Activated CD8-positive, alpha-beta memory T cell treated with anti-CD3 and anti-CD28 coated beads for 36 hours (primary cell): ENCODE results near the gene TMEM255A. TPM values are rescaled to one million over a fixed set of nuclear protein-coding genes. Genes with fewer than 3 reads are reported as not detected.

Experiments
- CTCF ChIA-PET: fragments of 350-600 bp; sonication (Branson Sonifier 250); formaldehyde crosslinking; loops from one replicate; lab custom pipeline; 2021; ENCODE audit warnings: antibody characterized with exemption; lab: Charles Lee
- POLR2A ChIA-PET: fragments of 350-600 bp; sonication (Branson Sonifier 250); formaldehyde crosslinking; loops from one replicate; lab custom pipeline; 2021; ENCODE audit warnings: antibody characterized with exemption; lab: Charles Lee
- total RNA-seq, 2 experiments: library from RNA; stranded (reverse); gene quantifications; one replicate each; pipeline ENCODE4 v1.2.3, GENCODE V29; 2021

Gene TMEM255A
- total RNA-seq, 2 experiments from 2014 or later, result not detected

DNA sequence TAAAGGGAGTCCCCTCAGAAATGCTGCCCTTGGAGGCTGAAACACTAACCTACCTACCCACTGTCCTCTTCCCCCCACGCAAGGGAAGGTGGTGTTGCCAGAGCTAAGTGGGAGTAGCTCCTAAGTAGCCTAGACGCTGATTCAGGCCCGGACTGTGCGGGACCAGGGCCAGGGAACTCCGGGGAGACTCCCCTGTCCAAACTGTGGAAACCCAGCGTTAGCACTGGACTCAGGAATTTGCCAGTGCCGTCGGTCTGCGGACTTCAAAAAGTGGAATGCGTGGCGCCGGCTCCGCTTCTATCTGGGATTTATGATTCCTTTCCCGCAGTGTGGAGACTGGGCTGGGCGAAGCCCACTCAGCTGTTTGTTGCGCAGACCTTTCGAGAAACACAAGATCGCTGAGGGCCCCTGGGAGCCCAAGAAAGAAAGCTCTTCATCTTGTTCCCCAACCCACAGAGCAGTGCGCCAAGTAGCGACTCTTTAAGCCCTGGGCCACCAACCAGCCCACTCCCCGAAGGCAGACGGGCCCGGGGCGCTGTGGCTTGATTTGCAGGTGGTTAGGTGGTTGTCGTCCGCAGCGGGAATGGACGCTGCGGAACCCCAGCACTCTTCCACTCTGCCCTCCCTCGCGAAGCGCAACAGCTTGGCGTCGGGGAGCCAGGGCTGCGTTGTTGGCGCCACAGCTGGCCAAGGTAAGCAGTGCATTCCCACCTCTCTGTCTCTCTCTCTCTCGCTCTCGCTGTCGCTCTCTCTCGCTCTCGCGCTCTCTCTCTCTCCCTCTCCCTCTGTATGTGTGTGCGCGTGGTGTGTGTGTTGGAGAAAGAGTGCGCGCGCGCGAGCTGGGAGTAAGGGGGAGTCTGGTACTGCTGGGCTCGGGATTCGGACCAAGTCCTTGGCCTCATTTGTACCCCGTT, 2.0 kb downstream of the TMEM255A start:
- CTCF ChIA-PET, result interaction anchor here (0.7 to 1.7 kb wide), 3 partner anchors 9 to 59 kb away, joined by 3 to 4 read pairs (median 4); partner anchors contain the start of gene ZBTB33
- POLR2A ChIA-PET, result interaction anchor here (1.1 kb wide), 1 partner anchor 58 kb away, joined by 6 read pairs; the partner anchor contains the start of gene ZBTB33

DNA sequence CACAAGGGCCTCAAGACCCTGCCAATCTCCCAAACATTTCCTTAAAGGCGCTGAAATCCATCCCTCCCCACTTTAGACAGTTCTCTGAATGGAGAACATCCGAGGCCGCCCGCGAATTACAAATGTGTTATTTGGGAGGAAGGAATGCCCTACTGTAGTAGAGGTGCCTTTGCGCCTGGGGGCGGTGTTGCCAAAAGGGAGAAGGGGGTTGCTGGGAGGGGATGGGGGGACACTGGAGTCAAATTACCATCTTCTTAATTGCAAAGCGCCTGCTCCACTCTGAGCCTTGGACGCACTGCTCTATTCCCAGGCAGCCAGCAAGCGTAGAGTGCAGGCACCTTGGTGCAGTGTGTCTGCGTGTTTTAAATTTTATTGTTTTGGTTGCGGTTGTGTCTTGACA, 2.7 kb downstream of the TMEM255A start:
- ChIA-PET CTCF (interaction anchor here (0.7 to 1.7 kb wide), 3 partner anchors 10 to 58 kb away, joined by 3 to 4 read pairs (median 4); partner anchors contain the start of gene ZBTB33), POLR2A (interaction anchor here (1.1 kb wide), 1 partner anchor 58 kb away, joined by 6 read pairs; the partner anchor contains the start of gene ZBTB33)

DNA sequence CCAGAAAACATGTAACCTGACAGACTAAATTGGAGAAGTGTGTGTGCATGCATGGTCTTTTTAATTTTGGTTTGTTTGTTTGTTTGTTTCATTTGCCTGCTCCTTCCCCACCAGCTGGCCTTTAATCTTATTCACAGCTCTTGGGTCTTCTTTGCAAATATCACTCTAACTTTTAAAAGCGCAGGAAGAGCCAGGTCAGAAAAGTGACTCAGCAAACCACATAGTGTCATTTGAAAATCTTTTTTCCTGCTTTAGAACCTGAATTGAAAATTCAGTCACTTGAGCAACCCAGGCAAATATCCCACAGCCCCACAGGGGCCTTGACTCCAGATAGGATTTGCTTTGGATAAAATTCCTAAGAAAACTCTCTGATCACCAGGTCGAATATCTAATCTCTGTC, 4.6 kb downstream of the TMEM255A start:
- ChIA-PET CTCF (no interaction called here), POLR2A (no interaction called here)

DNA sequence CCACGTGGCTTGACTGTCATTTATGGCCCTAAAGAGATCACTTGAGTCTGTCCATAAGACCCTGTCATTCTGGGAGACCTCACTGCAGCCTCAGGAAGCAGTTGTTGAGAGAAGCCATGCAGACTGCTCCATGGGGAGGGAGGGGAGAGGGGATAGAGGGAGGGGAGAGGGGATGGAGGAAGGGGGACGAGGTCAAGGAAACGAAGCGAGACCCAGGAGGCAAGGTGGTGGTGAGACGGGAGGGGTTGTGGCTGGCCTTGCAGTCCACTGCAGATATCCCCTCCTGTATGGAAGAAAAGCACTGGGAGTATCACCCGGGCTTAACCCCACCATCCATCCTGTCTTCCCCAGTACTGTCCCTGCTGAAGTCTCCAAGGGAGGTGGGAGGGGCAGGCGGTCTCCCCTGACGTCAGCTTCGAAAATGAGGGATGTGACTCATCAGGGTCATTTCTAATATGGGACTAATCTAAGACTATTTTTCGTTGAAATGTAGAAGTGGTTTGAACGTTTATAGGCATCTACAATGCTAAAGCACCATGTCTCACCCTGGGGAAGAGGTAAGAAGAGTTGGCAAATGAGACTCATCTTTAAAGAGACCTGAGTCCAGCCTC, 5.6 kb downstream of the TMEM255A start:
- ChIA-PET POLR2A (no interaction called here), CTCF (no interaction called here)

DNA sequence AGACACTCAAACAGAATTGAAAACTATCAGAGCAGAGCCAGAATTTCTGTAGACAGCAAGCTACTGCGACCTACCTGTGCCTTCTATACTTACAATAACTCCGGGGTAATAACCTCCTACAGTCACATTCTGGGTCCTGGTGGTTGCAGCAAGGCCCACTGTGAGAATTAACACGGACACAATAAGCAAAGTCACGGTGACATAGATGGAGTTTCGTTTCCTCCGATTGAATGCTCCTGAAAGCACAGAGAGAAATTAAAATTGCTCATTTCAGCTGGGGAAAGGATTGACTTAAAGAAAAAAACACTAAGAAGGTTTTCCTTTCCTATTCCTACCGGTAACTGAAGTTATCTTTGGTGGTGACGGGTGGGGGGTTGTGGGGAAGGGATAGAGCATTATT, 7.0 kb downstream of the TMEM255A start:
- ChIA-PET POLR2A (no interaction called here), CTCF (no interaction called here)

DNA sequence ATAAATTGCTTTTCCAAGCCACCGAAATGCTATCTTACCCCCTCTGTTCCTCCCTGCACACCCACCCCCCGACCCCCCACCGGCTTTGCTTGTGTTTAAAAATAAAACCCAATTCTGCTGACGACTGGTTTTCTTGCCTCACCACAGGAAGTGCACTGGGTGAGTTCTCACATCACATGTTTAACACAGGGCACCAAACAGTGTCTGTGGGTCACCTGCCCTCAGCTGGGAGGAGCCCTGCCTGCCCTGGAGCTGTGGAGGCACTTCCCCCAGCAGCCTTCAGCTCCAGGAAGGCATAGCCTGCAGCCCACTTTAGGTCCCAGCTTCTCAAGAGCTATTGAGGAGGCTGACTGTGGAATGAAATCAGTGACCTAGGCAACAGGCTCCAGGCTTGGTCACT, 8.8 kb downstream of the TMEM255A start:
- ChIA-PET POLR2A (no interaction called here), CTCF (interaction anchor here (0.6 kb wide), 1 partner anchor 121 kb away, joined by 3 read pairs; no protein-coding TSS in a partner anchor)

DNA sequence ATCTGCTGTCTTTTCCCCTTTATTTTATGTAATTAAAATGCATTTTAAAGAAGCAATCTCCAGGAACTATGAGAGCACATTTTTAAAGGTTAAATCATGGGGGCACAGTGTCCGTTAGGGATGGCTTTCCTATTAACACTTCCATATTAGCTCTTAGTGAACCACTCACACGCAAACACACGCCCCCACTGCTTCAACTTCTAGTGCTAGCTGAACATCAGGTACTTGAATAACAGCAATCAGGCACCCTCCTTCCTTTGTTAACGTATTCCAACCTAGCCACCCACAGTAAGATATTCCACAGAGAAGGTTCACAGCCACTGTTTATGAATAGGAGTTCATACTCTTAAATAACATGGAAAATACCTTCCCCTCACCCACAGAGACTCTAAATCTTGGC, 9.3 kb downstream of the TMEM255A start:
- CTCF ChIA-PET, result interaction anchor here (0.6 kb wide), 1 partner anchor 121 kb away, joined by 3 read pairs; no protein-coding TSS in a partner anchor
- POLR2A ChIA-PET, result no interaction called here

DNA sequence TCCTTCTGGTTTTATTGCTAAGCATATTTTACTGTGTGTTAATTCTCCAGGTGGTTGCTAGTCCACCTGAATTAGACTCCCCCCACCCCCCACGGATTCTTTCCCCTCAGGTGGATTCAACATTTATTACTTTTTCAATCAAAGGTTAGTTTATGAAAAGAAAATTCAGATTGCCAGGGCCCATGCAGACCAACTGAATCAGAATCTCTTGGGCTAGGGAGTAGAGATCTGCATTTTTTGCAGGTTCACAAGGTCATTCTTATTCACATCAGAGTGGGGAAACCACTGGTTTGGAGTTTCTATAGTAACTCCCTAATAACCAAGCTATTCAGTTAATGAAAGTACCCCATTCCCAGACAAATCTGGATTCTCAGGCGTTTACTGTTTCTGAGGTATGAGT, 9.8 kb downstream of the TMEM255A start:
- POLR2A ChIA-PET, result no interaction called here
- CTCF ChIA-PET, result no interaction called here

DNA sequence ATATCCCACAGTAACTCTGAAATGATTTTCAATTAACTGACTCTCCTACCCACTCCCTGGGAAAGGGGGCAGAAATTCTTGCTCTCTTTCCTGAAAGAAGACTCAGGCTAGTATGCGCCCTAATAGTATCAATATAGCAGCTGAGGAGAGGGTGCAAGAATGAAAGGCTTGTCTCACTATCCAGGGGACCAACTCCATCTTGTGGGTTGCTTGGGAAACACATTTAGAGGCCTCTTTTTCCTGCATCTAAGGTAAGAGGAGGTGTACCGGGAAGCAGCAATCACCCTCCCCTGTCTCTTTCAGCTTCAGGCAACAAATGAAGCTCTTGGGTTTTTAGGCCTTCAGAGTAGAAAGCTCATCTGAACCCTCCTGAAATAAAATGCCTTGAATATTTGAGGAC, 11.3 kb downstream of the TMEM255A start:
- ChIA-PET POLR2A (no interaction called here), CTCF (no interaction called here)

DNA sequence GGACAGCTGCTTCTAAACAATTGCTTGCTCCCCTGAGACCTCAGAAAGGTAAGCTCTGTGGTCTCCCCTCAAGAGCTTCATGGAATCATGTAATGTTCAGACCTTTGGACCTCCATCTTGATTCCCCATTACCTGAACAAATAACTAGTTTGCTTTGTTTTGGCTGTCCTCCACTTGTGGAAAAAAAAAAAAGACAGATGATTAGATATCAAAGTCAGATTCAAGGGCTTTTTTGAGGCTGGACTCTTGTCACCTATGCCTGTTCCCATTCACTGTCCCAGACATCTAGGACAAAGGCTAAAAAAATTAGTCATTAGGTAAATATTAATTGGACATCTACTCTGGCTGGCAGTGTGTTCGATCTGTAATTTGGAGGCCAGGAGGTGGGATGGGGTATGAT, 13.3 kb downstream of the TMEM255A start:
- CTCF ChIA-PET, result interaction anchor here (1.3 kb wide), 1 partner anchor 11 kb away, joined by 3 read pairs; no protein-coding TSS in a partner anchor
- POLR2A ChIA-PET, result no interaction called here

DNA sequence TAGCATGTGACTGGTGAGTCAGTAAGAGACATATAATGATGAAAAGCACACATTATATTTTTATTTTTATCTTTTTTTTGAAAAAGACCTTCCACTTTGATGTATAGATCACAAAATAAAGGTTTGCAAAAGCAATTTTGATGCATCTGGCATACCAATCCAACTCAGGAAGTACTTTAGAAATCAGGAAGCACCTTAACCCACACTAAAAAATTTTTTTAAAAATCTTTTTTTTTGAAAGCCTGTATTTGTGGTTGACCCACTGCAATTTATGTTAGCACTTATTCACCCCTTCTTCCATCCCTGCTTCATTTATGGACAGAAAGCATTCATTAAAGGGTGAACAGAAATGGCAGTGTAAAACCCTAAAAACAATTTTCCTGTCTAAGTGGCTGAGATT, 16.6 kb downstream of the TMEM255A start:
- CTCF ChIA-PET, result no interaction called here
- POLR2A ChIA-PET, result no interaction called here

DNA sequence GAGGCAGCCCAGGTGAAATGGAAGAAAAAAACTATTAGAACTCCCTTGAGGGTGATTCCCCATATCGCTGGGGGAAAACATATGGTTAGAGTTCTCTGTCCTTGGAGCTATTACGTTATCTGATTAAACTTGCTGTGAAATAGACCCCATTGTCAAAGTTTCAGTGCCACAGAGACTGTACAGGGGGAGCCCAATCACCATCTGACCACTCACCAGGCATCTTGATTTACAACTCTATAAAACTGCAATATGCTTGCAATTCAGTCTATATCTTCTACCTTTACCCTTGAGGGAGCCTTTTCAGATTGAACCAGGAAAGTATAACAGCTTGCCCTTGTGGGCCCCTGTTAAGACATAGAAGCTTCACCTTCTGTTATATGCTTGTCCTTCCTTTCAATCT, 18.2 kb downstream of the TMEM255A start:
- POLR2A ChIA-PET, result no interaction called here
- CTCF ChIA-PET, result no interaction called here

DNA sequence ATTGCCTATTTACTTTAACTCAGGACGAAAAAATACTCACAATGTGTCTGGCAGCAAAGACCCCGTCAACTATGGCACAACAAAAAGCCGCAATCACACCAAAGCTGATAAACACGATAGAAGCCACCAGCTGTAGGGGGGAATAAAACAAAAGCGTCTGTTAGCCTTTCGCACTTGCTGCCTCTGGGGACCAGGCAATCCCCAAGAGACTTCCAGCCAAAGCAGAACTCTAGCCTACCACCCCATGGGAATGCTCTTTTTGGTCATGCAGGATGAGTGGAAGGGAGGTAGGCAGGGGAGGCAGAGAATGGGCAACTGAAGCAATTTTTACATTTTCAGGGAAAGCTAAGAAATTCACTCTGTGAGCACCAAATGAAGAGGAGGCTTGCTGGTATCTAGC, 20.1 kb downstream of the TMEM255A start:
- ChIA-PET CTCF (no interaction called here), POLR2A (no interaction called here)

DNA sequence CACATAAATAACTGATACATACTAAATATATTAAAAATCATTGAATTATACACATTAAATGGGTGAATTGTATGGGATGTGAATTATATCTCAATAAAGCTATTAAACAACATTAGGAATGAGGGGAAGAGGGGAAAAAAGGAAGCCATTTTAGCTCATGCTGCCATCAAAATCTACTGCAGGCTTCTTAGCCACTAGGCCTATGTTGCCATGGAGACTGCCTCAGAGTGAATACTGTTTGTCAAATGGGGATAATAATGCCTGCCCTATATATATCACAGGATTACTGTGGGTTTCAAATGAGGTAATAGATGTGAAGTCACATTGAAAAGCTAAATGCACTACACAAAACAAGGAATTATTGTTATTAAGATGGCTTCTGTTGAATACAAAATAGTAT, 21.2 kb downstream of the TMEM255A start:
- CTCF ChIA-PET, result no interaction called here
- POLR2A ChIA-PET, result no interaction called here

DNA sequence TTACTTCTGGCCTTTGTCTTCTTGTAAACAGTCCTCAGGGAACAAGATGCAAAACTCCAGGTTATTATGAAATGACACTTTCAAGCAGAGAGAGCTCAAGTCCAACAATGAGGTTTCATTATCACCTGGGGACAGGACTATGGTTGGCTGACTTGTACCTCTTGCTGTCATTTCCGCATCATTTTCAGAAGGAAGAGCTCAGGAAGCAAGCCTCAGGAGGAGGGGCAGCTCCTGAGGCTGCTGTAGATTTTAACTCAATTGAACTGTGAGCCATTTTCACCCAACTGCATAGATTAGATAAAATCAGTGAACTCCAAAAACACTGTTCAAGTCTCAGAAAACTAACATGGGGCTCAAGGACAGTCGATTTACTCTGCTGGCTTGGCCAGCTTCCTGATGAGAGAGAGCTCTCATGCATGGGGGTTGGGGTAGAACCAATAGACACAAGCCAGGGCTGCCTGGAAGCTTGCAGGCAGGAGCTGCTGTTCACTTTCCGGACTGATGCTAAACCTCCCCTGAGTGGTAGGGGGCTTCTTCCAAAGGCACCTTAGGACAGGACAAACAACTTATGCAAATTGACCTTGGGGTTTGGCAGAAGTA, 23.6 kb downstream of the TMEM255A start:
- CTCF ChIA-PET, result no interaction called here
- POLR2A ChIA-PET, result no interaction called here

DNA sequence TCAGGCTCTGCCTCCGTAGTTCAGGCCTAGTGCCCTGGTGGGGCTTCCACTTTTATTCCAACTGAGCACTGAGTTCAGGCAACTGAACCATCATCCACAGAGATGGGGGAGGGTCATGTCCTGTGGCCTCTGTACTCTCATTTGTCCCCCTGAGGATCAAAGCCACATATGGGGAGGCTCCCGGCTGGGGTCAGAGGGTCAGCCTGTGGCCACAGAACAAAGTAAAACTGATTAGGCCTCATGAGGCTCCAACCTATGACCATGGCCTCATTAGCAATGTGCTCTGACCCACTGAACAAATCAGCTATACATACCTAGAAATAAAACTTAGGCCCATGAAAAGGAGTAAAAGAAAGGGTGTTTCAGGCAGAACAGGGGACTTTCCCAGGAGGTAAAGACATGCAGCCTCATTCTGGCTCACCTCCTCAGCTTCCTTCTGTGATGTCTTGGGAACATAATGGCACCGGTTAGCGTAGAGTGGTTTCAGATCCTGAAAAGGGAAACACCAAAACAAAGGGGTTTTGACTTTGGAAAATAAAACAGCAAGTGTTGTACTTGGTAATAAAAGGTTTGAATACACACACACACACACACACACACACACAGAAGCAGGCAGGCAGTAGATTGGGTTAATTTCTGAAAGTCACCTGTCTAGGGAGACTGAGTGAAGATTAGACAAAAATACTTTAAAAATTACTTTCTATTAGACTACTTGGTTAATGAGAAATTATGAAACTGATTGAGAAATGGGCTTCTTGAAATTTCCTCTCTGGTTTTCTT, 24.3 kb downstream of the TMEM255A start:
- ChIA-PET POLR2A (no interaction called here), CTCF (no interaction called here)

DNA sequence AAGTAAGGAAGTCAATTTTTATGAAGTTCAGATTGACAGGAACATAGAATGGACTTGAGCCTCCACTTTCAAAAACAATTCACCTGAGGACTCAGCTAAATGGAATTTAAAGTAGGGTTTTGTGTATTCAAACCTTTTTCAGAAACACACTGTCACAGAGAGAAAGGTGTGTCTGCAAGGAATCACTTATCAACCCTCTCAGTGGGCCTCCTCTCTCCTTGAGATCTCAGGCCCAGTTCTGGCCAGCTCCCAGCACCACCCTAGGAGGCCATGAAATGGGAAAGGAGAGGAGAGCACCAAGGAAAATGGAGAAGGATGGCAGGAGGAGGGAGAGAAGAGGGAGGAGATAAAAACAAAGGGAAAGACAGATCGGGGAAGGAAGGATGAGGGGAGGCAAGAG, 28.6 kb downstream of the TMEM255A start:
- POLR2A ChIA-PET, result no interaction called here
- CTCF ChIA-PET, result no interaction called here

DNA sequence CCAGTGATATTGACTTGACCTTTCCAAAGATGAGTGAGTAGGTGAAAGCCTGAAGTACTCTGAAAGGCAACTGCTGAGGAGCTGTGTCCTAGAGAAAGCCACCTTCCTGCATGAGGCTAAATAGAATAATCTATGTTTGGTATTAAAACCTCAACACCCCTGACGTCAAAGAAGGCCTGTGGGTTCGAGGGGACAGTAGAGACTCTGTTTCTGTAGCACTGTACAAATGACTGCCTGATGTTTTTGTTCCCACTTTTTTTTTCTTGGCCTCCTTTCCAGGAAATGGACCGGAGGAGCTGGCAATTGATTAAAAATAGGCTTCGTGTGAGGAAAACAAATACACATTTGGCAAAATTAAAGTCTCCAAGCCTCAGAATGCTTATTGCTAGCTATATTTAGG, 29.5 kb downstream of the TMEM255A start:
- ChIA-PET CTCF (no interaction called here), POLR2A (no interaction called here)

DNA sequence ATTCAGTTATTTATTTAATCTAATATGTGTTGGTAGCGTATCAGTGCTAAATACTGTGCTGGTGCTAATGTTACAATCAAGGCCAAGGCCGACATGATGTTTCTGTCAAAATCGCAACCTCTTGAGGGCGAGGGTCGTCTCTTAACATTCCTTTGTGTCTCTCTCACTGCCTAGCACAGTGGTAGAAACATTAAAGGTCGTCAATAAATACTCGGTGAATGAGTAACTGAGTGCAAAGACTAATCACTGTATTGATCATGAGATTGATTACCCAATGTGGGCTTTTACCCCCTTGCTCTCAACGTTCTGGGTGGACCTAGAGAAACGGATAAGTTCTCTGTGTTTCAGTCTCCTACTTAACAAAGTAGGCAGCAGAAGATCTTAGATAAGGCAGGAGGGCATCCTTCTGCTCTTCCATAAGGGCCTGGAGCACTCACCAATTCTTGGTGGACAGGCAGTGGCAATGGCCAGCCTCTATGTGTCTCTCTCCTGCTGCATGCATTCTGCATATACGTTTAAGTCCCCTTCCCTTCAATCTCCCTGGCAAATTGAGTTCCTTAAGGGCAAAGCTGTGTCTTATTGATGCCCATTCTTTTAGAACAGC, 30.1 kb downstream of the TMEM255A start:
- POLR2A ChIA-PET, result interaction anchor here (0.6 kb wide), 1 partner anchor 43 kb away, joined by 3 read pairs; no protein-coding TSS in a partner anchor
- CTCF ChIA-PET, result no interaction called here
